H1 (cell line): Measurements from ENCODE around the gene ZBTB46. TPM values are rescaled to one million over a fixed set of nuclear protein-coding genes. Genes with fewer than 3 reads are reported as not detected.

ENCODE experiments used
- ATF2 ChIP-seq: IDR thresholded peaks from 2 replicates; pipeline ENCODE4 v1.6.1; 2012; ENCODE audit warnings: low read length, inconsistent platforms
- CTBP2 ChIP-seq: IDR thresholded peaks from 2 replicates; pipeline ENCODE4 v1.7.0; 2011; ENCODE audit warnings: borderline replicate concordance, mild to moderate bottlenecking, moderate library complexity, mixed read lengths, low read length; ENCODE audit not compliant: insufficient read depth, insufficient read length
- E2F6 ChIP-seq: IDR thresholded peaks from 2 replicates; pipeline ENCODE4 v1.6.1; 2012; ENCODE audit warnings: inconsistent platforms
- TAF1 ChIP-seq: IDR thresholded peaks from 2 replicates; pipeline ENCODE4 v1.6.1; 2011; ENCODE audit warnings: mild to moderate bottlenecking, low read depth, low read length
- polyA plus RNA-seq, 7 experiments: library from polyadenylated mRNA; depleted of rRNA in 3 of 7; stranded (reverse) in 5 of 7; unstranded in 2 of 7; fragments of >200 nt in 5 of 7; fragments of 200-250 nt in 2 of 7; gene quantifications; 1 replicate in 5 of 7; 2 replicates in 1 of 7; 4 replicates in 1 of 7; pipeline versions ENCODE4 v1.2.1 to v1.2.3, GENCODE V29; 2011 to 2013; ENCODE audit warnings: missing spikeins in 2 of 7, mixed read lengths in 2 of 7
- total RNA-seq: library from RNA; stranded (reverse); fragmentation: NEBNext Ultra II Directional; extraction: Animal tissue kit (Norgen Biotek cat#: 25700); gene quantifications from 2 replicates; pipeline ENCODE4 v1.2.1, GENCODE V29; 2021

ZBTB46 gene
- total and polyA plus RNA-seq, 2 of the 8 experiments (the other 6 are each of a cell fraction or from before 2014, with no cell fraction given) = 6.4 to 22.4 TPM

GRCh38 chr20:63833776-63834490 lies 2.9 kb upstream of the ZBTB46 start (continued):
- TF ChIP-seq CTBP2 (no peak), TAF1 (no peak), E2F6 (no peak), ATF2 (no peak)
- TF ChIP-seq, all 59 proteins: peak for 0
